ENCODE data around the gene GPR6.

Gene GPR6

DNA sequence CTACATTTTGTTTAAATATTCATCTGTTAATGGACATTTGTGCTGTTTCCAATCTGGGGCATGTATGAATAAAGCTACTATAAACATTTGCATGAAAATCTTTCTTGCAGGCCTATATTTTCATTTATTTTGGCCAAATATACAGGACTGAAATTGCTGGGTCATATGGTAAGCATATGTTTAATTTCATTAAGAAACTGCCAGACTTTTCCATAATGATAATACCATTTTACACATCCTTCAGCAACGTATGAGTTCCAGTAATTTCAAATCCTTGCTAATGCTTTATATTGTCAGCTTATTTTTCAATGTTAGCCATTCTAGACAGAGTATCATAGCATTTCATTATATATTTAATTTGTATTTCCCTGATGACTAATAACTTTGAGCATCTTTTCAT is 51.0 kb downstream of the GPR6 start:
- CTCF ChIA-PET: interaction anchor here (6.1 kb wide), 1 partner anchor 10 kb away, joined by 52 read pairs; no protein-coding TSS in a partner anchor

More for the DNA sequence above, 51.0 kb downstream of the GPR6 start:
- Histone ChIP-seq H3K4me1 (ENCODE audit: control insufficient read depth, insufficient read depth, low read length) (no peaks in the 10 kb centered on the region), H3K36me3 (ENCODE audit: control insufficient read depth in 2 of 2, insufficient read depth in 1 of 2, low read length in 2 of 2) (no peaks in the 10 kb centered on the region), H3K9me3 (ENCODE audit: control insufficient read depth, insufficient read depth, low read depth, low read length) (no peaks in the 10 kb centered on the region), H3K4me3 (ENCODE audit: low read depth, low read length) (no peak overlapping the region), H3K27ac (ENCODE audit: extremely low read depth, low read depth, low read length) (no peak overlapping the region)
- TF ChIP-seq ZNF76 (tag by site-specific recombination; IDR thresholded peaks at IDR 0.05; ENCODE audit: borderline replicate concordance, low read depth) (no peak), ZNF10 (tag by site-specific recombination; IDR thresholded peaks at IDR 0.05) (no peak), SP3 (tag by site-specific recombination; IDR thresholded peaks at IDR 0.05) (no peak), ZNF157 (tag by site-specific recombination; IDR thresholded peaks at IDR 0.05) (no peak), OVOL3 (tag by site-specific recombination; IDR thresholded peaks at IDR 0.05) (no peak), ZXDB (tag by site-specific recombination; IDR thresholded peaks at IDR 0.05) (no peak), ZBTB17 (tag by site-specific recombination; IDR thresholded peaks at IDR 0.05) (no peak), ZNF529 (tag by site-specific recombination; IDR thresholded peaks at IDR 0.05; ENCODE audit: insufficient replicate concordance) (no peak), KLF7 (tag by site-specific recombination; IDR thresholded peaks at IDR 0.05; ENCODE audit: borderline replicate concordance) (no peak), ZNF184 (tag by site-specific recombination; IDR thresholded peaks at IDR 0.05) (no peak), ZNF239 (tag by site-specific recombination; IDR thresholded peaks at IDR 0.05) (no peak), ZSCAN16 (tag by site-specific recombination; IDR thresholded peaks at IDR 0.05) (no peak), ZNF211 (tag by site-specific recombination; IDR thresholded peaks at IDR 0.05; ENCODE audit: low read depth) (no peak), YY2 (tag by site-specific recombination; IDR thresholded peaks at IDR 0.05) (no peak), HOXD13 (CRISPR knock-in tag; IDR thresholded peaks at IDR 0.05; ENCODE audit: borderline replicate concordance) (no peak)
- TF ChIP-seq, protein P1, sequence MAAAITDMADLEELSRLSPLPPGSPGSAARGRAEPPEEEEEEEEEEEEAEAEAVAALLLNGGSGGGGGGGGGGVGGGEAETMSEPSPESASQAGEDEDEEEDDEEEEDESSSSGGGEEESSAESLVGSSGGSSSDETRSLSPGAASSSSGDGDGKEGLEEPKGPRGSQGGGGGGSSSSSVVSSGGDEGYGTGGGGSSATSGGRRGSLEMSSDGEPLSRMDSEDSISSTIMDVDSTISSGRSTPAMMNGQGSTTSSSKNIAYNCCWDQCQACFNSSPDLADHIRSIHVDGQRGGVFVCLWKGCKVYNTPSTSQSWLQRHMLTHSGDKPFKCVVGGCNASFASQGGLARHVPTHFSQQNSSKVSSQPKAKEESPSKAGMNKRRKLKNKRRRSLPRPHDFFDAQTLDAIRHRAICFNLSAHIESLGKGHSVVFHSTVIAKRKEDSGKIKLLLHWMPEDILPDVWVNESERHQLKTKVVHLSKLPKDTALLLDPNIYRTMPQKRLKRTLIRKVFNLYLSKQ (tag by site-specific recombination; IDR thresholded peaks at IDR 0.05; ENCODE audit: borderline replicate concordance): no peak
- TF ChIP-seq, protein P2, sequence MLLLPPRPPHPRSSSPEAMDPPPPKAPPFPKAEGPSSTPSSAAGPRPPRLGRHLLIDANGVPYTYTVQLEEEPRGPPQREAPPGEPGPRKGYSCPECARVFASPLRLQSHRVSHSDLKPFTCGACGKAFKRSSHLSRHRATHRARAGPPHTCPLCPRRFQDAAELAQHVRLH (tag by site-specific recombination; IDR thresholded peaks at IDR 0.05): no peak
- TF ChIP-seq, protein P3, sequence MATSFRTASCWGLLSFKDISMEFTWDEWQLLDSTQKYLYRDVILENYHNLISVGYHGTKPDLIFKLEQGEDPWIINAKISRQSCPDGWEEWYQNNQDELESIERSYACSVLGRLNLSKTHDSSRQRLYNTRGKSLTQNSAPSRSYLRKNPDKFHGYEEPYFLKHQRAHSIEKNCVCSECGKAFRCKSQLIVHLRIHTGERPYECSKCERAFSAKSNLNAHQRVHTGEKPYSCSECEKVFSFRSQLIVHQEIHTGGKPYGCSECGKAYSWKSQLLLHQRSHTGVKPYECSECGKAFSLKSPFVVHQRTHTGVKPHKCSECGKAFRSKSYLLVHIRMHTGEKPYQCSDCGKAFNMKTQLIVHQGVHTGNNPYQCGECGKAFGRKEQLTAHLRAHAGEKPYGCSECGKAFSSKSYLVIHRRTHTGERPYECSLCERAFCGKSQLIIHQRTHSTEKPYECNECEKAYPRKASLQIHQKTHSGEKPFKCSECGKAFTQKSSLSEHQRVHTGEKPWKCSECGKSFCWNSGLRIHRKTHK (tag by site-specific recombination; IDR thresholded peaks at IDR 0.05): no peak
- POLR2A ChIA-PET: no interaction called here
